Nephron progenitor cell (in vitro differentiated cells): ENCODE data around the gene CEP112.
"Not testable (repeated sequence)": the region's sequence is repeated elsewhere in the genome, so short reads cannot be mapped to it uniquely, and the experiment has no call there.

Experiments used
- DNase-seq: peaks from one replicate; pipeline ENCODE4 v3.0.0; 2021
- H3K27ac Mint-ChIP-seq: 2 replicates; pipeline ENCODE4 v1.8.0; 2021; ENCODE audit warnings: mild to moderate bottlenecking, moderate library complexity, mixed read lengths
- H3K27me3 Mint-ChIP-seq: 2 replicates; pipeline ENCODE4 v1.8.0; 2021; ENCODE audit warnings: mild to moderate bottlenecking, low read depth, mixed read lengths; ENCODE audit not compliant: poor library complexity
- H3K36me3 Mint-ChIP-seq: 2 replicates; pipeline ENCODE4 v1.8.0; 2021; ENCODE audit warnings: low read depth, mixed read lengths
- H3K4me1 Mint-ChIP-seq: 2 replicates; pipeline ENCODE4 v1.8.0; 2021; ENCODE audit warnings: mixed read lengths
- H3K4me3 Mint-ChIP-seq: 2 replicates; pipeline ENCODE4 v1.8.0; 2021; ENCODE audit warnings: mild to moderate bottlenecking, moderate library complexity, mixed read lengths
- H3K9me3 Mint-ChIP-seq: 2 replicates; pipeline ENCODE4 v1.8.0; 2021; ENCODE audit warnings: mild to moderate bottlenecking, moderate library complexity, mixed read lengths
- CTCF ChIP-seq: fragments of 200-600 bp; sonication (generic); IDR thresholded peaks from 2 replicates; pipeline ENCODE4 v1.5.0; 2021; ENCODE audit warnings: antibody characterized with exemption

CEP112 gene

DNA sequence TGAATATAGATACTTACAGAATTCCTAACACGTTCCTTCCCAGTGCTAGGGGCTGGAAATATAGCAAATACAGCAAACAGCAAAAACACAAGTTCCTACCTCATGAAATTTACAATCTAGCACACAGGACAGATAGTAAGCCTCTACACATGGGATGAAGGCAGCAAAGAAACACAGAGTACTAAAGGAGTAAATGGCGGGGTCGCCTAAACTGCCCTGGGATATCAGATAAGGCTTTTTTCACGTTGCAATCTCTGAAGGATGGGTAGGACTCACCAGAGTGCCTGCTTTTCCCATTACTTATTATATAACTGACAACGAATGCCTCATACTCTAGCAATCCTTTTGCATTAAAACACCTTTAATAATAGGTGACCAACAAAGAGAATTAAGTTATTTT lies 19.8 kb downstream of the CEP112 start:
- TF ChIP-seq CTCF: no peak
- DNase-seq: no peak
- Mint-ChIP-seq H3K36me3 (peaks cover 45% of the 10 kb centered on the region), H3K4me1 (peaks cover 12% of the 10 kb centered on the region), H3K27me3 (no peaks in the 10 kb centered on the region), H3K4me3 (no peak overlapping the region), H3K27ac (peak overlapping the region; percentile 68), H3K9me3 (no peaks in the 10 kb centered on the region)

DNA sequence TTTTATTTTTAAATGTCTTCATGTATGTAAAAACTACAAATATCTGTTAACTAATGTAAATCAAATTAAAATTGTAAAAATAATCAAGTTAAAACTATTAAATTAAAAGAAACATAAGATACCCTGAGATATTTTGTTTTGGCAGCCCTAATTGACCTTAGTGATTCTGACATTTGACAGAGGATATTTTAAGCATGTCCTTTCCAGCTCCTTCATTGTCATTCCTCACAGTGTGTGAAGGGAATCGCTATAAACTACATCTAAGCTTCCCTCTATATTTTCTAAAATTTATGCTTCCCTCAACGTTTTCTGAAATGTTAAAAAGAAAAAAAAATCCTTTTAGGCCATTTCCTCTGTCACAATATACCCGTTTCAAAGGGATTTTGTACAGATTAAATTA lies 20.2 kb downstream of the CEP112 start:
- Mint-ChIP-seq H3K9me3 (no peaks in the 10 kb centered on the region), H3K27me3 (no peaks in the 10 kb centered on the region), H3K4me1 (peaks cover 12% of the 10 kb centered on the region), H3K4me3 (no peak overlapping the region), H3K27ac (no peak overlapping the region), H3K36me3 (peaks cover 41% of the 10 kb centered on the region)
- DNase-seq: no peak
- no peak for TF ChIP-seq CTCF

GRCh38 chr17:66171172-66171571 lies 20.8 kb downstream of the CEP112 start:
- Mint-ChIP-seq H3K4me1 (peaks cover 12% of the 10 kb centered on the region), H3K27me3 (no peaks in the 10 kb centered on the region), H3K4me3 (no peak overlapping the region), H3K36me3 (peaks cover 38% of the 10 kb centered on the region), H3K27ac (no peak overlapping the region), H3K9me3 (no peaks in the 10 kb centered on the region)
- TF ChIP-seq CTCF: no peak
- no peak for DNase-seq

DNA sequence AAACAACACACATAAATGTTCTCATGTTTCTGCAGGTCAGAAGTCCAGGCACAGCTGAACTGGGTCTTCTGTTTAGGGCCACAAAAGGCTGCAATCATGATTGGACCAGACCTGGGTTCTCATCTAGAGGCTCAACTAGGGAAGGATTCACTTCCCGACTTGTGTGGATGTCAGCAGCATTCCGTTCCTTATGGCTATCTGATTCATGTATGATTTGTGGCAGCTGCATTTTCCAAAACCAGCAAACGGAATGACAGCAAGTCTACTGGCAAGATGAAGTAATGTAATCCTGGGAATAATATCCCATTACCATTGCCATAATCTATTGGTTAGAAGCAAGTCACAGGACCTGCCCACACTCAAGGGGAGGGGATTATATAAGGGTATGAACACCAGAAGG lies 22.1 kb downstream of the CEP112 start:
- no peak for TF ChIP-seq CTCF
- H3K27me3 Mint-ChIP-seq: no peaks in the 10 kb centered on the region
- no peak overlapping the region for H3K4me3 Mint-ChIP-seq
- peaks cover 12% of the 10 kb centered on the region for H3K4me1 Mint-ChIP-seq
- no peak for DNase-seq
- H3K27ac Mint-ChIP-seq: no peak overlapping the region
- H3K9me3 Mint-ChIP-seq: no peaks in the 10 kb centered on the region
- peaks cover 27% of the 10 kb centered on the region for H3K36me3 Mint-ChIP-seq

DNA sequence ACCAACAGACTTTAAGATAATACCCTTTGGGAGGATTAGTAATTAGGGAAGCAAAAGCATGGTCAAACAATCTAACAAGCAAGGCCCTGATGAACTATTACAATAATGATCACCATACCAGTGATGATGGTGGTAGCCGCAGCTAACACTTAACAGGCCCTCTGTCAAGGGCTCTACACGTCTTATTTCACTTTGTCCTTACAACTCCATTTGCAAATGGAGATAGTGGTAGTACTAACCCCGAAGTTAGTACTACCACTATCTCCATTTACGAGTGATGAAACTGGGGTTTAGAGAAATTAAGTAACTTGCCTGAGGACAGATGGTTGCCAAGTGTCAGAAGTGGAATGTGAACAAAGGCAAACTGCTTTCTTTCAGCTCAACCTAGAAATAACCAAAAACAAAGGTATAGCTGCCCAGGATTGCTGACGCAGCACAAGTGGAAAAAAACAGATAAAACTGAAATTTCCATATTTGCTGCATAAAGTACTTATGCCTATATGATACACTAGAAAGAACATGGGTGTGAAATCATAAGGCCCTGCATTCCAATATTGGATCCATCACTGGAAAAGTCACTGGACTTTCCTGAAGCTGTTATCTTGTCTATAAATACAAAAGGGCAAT lies 24.6 kb downstream of the CEP112 start:
- Mint-ChIP-seq H3K4me1 (no peaks in the 10 kb centered on the region), H3K4me3 (no peak overlapping the region), H3K36me3 (peaks cover 17% of the 10 kb centered on the region), H3K27ac (no peak overlapping the region), H3K27me3 (no peaks in the 10 kb centered on the region), H3K9me3 (no peaks in the 10 kb centered on the region)
- DNase-seq: no peak
- no peak for TF ChIP-seq CTCF

- Mint-ChIP-seq H3K27me3 (no peaks in the 10 kb centered on the region), H3K9me3 (peaks cover 14% of the 10 kb centered on the region), H3K36me3 (peaks cover 31% of the 10 kb centered on the region), H3K4me1 (no peaks in the 10 kb centered on the region), H3K27ac (no peak overlapping the region), H3K4me3 (no peak overlapping the region)
- peak; percentile 13 for DNase-seq
- peak; percentile 72 for TF ChIP-seq CTCF
Observed at GRCh38 chr17:66165537-66166123, 26.3 kb downstream of the CEP112 start.

DNA sequence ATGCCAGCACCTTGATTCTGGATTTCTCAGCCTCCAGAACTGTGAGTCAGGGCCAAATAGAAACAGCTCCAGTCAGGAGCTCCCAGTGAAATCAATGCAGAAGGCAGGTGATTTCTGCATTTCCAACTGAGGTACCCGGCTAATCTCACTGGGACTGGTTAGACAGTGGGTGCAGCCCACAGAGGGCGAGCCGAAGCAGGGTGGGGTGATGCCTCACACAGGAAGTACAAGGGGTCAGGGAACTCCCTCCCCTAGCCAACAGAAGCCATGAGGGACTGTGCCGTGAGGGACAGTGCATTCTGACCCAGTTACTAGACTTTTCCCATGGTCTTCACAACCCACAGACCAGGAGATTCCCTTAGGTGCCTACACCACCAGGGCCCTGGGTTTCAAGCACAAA lies 36.9 kb downstream of the CEP112 start:
- H3K4me1 Mint-ChIP-seq, H3K4me3 Mint-ChIP-seq, H3K27ac Mint-ChIP-seq, H3K27me3 Mint-ChIP-seq, DNase-seq: not testable (repeated sequence)
- H3K9me3 Mint-ChIP-seq: peaks cover 63% of the 10 kb centered on the region
- peaks cover 99% of the 10 kb centered on the region for H3K36me3 Mint-ChIP-seq
